DMS 273 (cell line): Measurements from ENCODE around the gene NECAB3.
"Not testable (repeated sequence)": the region's sequence is repeated elsewhere in the genome, so short reads cannot be mapped to it uniquely, and the experiment has no call there.

Experiments used
- DNase-seq: peaks from one replicate; lab custom pipeline; 2025; ENCODE audit not compliant: unreplicated experiment; lab: John Stamatoyannopoulos, UW

The NECAB3 gene, protein sequence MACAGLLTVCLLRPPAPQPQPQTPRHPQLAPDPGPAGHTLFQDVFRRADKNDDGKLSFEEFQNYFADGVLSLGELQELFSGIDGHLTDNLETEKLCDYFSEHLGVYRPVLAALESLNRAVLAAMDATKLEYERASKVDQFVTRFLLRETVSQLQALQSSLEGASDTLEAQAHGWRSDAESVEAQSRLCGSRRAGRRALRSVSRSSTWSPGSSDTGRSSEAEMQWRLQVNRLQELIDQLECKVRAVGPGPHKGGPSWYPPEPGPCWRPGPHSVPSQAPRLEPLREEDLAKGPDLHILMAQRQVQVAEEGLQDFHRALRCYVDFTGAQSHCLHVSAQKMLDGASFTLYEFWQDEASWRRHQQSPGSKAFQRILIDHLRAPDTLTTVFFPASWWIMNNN

DNA sequence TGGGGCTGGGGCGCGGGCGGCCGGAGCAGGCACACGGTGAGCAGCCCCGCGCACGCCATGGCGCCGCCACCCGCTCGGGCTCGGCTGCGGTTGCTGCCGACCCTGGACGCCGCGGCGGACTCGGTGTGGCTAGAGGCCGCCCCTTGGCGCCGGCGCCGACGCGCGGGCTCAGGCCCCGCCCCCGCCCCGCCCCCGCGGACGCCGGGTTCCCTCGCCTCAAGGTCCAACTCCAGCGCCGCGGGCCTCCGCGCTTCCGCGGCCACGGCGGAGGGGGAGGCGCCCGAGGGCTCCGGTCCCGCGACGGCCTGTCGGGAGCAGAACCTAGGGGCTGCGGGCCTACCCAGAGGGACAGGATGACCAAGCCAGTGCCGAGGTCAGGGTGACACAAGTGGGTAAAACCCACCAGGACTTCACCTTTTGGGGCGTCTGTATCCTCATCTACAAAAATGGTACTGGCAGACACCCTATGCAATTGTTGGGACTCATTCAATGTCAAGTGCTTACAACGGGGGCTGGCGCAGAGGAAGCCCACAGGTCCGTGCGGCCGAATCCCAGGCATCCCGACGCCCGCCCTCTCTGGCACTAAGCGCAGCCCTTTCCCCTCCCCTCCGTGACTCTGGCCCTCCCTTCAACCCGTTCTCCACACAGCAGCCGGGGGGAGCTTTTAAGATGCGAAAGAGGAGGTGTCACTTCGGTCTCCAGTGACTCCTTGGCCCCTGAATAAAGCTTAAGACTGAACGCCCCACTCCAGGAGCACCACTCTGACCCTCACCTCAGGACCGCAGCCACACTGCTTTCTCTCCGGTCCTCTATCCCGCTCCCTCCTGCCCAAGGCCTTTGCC, at the start of gene NECAB3:
Gene NECAB3 (minus strand): TSS at position 135 of the 842 bp plus-strand sequence. CDS start 76 bp downstream, at position 59.
- peak; percentile 93 for DNase-seq

GRCh38 chr20:33721391-33722140, 47.3 kb upstream of the NECAB3 start:
- DNase-seq, result no peak

GRCh38 chr20:33719989-33720709, 45.9 kb upstream of the NECAB3 start, which contains the start of gene PXMP4:
PXMP4 (minus strand) TSS chr20:33720310; CDS start chr20:33720207, 103 bp downstream.
- peak; percentile 96 for DNase-seq

- no peak for DNase-seq
Measured at GRCh38 chr20:33719277-33719988, 45.2 kb upstream of the NECAB3 start.

DNA sequence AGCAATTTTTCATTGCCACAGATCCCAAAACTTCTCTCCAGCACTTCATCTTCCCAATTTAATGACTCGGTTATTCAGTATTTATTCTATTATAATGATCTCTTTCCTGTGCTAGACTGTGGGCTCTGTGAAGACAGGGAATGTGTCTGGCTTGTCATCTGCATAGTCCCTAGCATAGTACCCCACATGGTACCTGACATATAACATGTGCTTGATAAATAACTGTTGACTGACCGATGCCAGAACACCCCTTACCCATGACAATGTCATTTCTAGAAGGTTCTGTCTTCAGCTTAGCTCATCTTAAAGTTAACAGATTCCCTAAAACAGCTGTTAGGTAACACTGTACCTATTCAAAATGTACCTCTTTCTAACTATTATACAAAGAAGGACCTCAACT, 42.3 kb upstream of the NECAB3 start:
- no peak for DNase-seq

DNA sequence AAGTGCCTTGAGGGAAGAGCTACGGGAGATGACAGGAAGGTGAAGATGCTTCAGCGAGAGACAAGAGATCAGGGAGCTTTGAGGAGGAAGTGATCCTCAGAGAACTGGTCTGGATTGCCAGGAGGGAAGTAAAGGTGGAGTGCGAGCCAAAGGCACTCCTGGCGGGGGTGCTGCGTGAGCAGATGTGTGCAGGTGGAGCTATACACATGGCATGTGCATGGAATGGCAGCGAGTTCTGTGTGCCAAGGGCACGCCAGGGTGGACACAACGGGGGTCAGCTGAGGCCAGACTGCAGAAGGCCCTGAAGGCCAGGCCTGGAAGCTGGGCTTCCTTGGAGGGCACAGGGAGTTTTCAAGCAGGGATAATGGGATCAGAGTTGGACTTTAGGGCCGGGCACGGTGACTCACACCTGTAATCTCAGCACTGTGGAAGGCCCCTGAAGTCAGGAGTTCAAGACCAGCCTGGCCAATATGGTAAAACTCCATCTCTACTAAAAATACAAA, 39.7 kb upstream of the NECAB3 start:
- no peak for DNase-seq

- no peak for DNase-seq
Measured at GRCh38 chr20:33711446-33711738, 37.2 kb upstream of the NECAB3 start.

- DNase-seq, result no peak
Measured at GRCh38 chr20:33710681-33711445, 36.6 kb upstream of the NECAB3 start.

- no peak for DNase-seq
Measured at GRCh38 chr20:33709905-33710541, 35.8 kb upstream of the NECAB3 start.

DNA sequence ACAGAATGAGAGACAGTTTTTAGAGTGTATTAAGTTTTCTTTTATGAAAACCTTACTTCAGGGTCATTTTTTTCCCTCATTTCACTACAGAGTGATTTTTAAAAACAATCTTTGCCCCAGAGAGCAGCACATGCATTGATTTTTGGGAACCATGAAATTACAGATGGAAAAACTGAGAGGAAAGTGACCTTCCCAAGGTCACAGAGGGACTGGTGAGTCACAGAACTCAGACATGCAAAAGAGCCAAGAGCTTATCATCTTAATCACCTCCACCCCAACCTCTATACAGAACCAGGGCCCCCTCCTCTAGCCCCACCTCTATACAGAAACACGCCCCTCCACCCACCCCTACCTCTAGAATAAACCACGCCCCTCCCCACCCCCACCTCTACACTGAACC, 35.2 kb upstream of the NECAB3 start:
- DNase-seq, result no peak

DNA sequence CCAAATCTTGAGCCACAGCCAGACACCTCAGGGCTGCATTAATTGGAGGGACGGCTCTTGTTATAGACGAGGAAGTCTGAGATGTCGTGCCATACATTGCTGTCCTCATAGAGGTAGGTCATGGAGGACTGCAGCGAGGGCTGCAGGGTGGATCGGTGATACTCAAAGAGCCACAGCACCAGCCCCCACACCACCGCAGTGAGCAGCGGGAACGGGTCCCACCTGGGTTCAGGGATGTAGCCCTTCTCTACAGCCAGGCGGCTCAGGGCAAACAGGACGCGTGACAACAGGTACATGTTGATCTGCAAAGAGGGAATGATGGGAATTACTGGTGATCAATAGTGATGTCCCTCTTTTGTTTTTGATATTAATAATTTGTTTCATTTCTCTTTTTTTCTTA, 33.4 kb upstream of the NECAB3 start:
- no peak for DNase-seq

GRCh38 chr20:33704197-33704924, 30.1 kb upstream of the NECAB3 start:
- DNase-seq, result no peak

- DNase-seq, result peak; percentile 52
Measured at GRCh38 chr20:33703498-33704137, 29.4 kb upstream of the NECAB3 start.

GRCh38 chr20:33702861-33703260, 28.6 kb upstream of the NECAB3 start:
- peak; percentile 99 for DNase-seq

GRCh38 chr20:33701629-33702450, 27.6 kb upstream of the NECAB3 start:
- no peak for DNase-seq

GRCh38 chr20:33700696-33701441, 26.6 kb upstream of the NECAB3 start:
- DNase-seq, result not testable (repeated sequence)
